T-cell (primary cell): ENCODE measurements around the gene PTGER2. TPM values are rescaled to one million over a fixed set of nuclear protein-coding genes. Genes with fewer than 3 reads are reported as not detected.
A peak's percentile ranks its signal among the peaks of the same experiment; 100 is the strongest.

Source experiments
- ATAC-seq, 4 experiments: fragments of 200-7000 bp in 3 of 4; fragments of 150-1000 bp in 1 of 4; cut with Tn5 transposase; replicated peaks in 1 of 4; 1 replicate in 3 of 4; 2 replicates in 1 of 4; pipeline ENCODE4 v1.10.0; 2021; ENCODE audit warnings: moderate library complexity in 3 of 4, mild to moderate bottlenecking in 2 of 4, moderate number of reproducible peaks in 1 of 4
- CTCF ChIA-PET, 2 donors: fragments of 300-600 bp; sonication (Branson Sonifier 250); formaldehyde crosslinking; loops; one replicate each; lab custom pipeline; 2022; ENCODE audit warnings: antibody characterized with exemption in 2 of 2; lab: Charles Lee
- POLR2A ChIA-PET, 2 donors: fragments of 300-600 bp; sonication (Branson Sonifier 250); formaldehyde crosslinking; loops; one replicate each; lab custom pipeline; 2022; ENCODE audit warnings: antibody characterized with exemption in 2 of 2; lab: Charles Lee
- DNase-seq, 35 experiments: peaks; one replicate each; pipeline versions ENCODE4 v3.0.0 to v3.0.0-alpha.2; 2013 to 2023
- H3K27ac ChIP-seq: one replicate; pipeline ENCODE4 v1.5.1; 2013; ENCODE audit warnings: low read length
- H3K27me3 ChIP-seq, 2 experiments: replicated peaks in 1 of 2; 1 replicate in 1 of 2; 2 replicates in 1 of 2; pipeline versions ENCODE4 v1.6.1 to v1.7.0; 2013; ENCODE audit warnings: low read length in 1 of 2, mixed read lengths in 1 of 2; ENCODE audit not compliant: control insufficient read depth in 2 of 2, insufficient read depth in 2 of 2; ENCODE audit errors: extremely low read depth in 1 of 2
- H3K36me3 ChIP-seq, 2 donors: 1 replicate in 1 of 2; 2 replicates in 1 of 2; pipeline versions ENCODE4 v1.6.1 to v1.7.0; 2013; ENCODE audit warnings: low read length in 1 of 2; ENCODE audit not compliant: control insufficient read depth in 2 of 2, insufficient read depth in 1 of 2; ENCODE audit errors: extremely low read depth in 1 of 2
- H3K4me1 ChIP-seq, 2 experiments: 1 replicate in 1 of 2; 2 replicates in 1 of 2; pipeline versions ENCODE4 v1.6.1 to v1.7.0; 2013; ENCODE audit warnings: low read length in 2 of 2, mixed read lengths in 1 of 2; ENCODE audit not compliant: insufficient read depth in 2 of 2, control insufficient read depth in 1 of 2; ENCODE audit errors: extremely low read depth in 1 of 2
- H3K4me3 ChIP-seq, 2 donors: 1 replicate in 1 of 2; 2 replicates in 1 of 2; pipeline versions ENCODE4 v1.5.1 to v1.7.0; 2013; ENCODE audit warnings: mild to moderate bottlenecking in 2 of 2, low read length in 1 of 2, moderate library complexity in 1 of 2; ENCODE audit not compliant: control insufficient read depth in 1 of 2; ENCODE audit errors: extremely low read depth in 1 of 2
- H3K9me3 ChIP-seq: 2 replicates; pipeline ENCODE4 v1.7.0; 2013
- H3K27ac Mint-ChIP-seq, 2 donors: one replicate each; pipeline ENCODE4 v1.8.0; 2020 to 2021; ENCODE audit warnings: mild to moderate bottlenecking in 2 of 2, mixed read lengths in 2 of 2
- H3K27me3 Mint-ChIP-seq, 2 donors: one replicate each; pipeline ENCODE4 v1.8.0; 2021 to 2022; ENCODE audit warnings: mixed read lengths in 2 of 2
- H3K36me3 Mint-ChIP-seq: one replicate; pipeline ENCODE4 v1.8.0; 2021; ENCODE audit warnings: mixed read lengths
- H3K4me1 Mint-ChIP-seq, 3 donors: one replicate each; pipeline ENCODE4 v1.8.0; 2020 to 2022; ENCODE audit warnings: mixed read lengths in 3 of 3, mild to moderate bottlenecking in 1 of 3
- H3K4me3 Mint-ChIP-seq, 3 donors: one replicate each; pipeline ENCODE4 v1.8.0; 2020 to 2022; ENCODE audit warnings: mild to moderate bottlenecking in 3 of 3, mixed read lengths in 3 of 3, moderate library complexity in 3 of 3
- H3K9me3 Mint-ChIP-seq, 3 donors: one replicate each; pipeline ENCODE4 v1.8.0; 2020 to 2022; ENCODE audit warnings: mixed read lengths in 3 of 3
- WGBS: methylation state at CpG from one replicate; pipeline ENCODE4 v1.1.5; 2013; ENCODE audit warnings: missing lambda C conversion rate; ENCODE audit not compliant: insufficient coverage; 5-methylcytosine and 5-hydroxymethylcytosine counted together
- total RNA-seq, 35 experiments: library from RNA in 6 of 35; stranded (reverse) in 6 of 35; fragments of 120-200 nt in 1 of 35; gene quantifications; one replicate each; pipeline versions ENCODE4 v1.2.1 to v1.2.4 and lab custom pipeline; 2013 to 2026

PTGER2 gene
- total RNA-seq, 5 donors from 2014 or later (not counting 1 experiment from before 2014, with no cell fraction given): 38.8 to 68.0 (median 54.7) TPM

GRCh38 chr14:52268279-52269061, 45.6 kb upstream of the PTGER2 start:
- peaks cover 9 to 52% of the 10 kb centered on the region in 2 experiments for H3K4me1 ChIP-seq
- DNase-seq: peak in 11 of 35 experiments; percentile 4 to 42 (median 18)
- H3K27ac Mint-ChIP-seq: peak overlapping the region; percentile 48 to 75
- WGBS: 1% methylated on average over 44 of the region's 54 CpGs
- ATAC-seq: peak; percentile 44 to 61 (median 54)
- no peaks in the 10 kb centered on the region for H3K36me3 Mint-ChIP-seq
- no peaks in the 10 kb centered on the region for H3K9me3 Mint-ChIP-seq
- H3K4me3 ChIP-seq: peak overlapping the region; percentile 60 to 61
- H3K36me3 ChIP-seq: no peaks in the 10 kb centered on the region
- peaks cover 43 to 73% (median 55%) of the 10 kb centered on the region in 3 donors for H3K4me1 Mint-ChIP-seq
- H3K27me3 ChIP-seq: peaks cover 13 to 26% of the 10 kb centered on the region in 2 experiments
- H3K27ac ChIP-seq: no peak overlapping the region
- ChIA-PET POLR2A (no interaction called here), CTCF (interaction anchor here in 1 of 2 donors (1.0 kb wide), 1 partner anchor 274 kb away, joined by 3 read pairs; no protein-coding TSS in a partner anchor)
- H3K27me3 Mint-ChIP-seq: peaks cover 27 to 30% of the 10 kb centered on the region in 2 donors
- no peaks in the 10 kb centered on the region for H3K9me3 ChIP-seq
- H3K4me3 Mint-ChIP-seq: peak overlapping the region; percentile 91 to 93 (median 93)

GRCh38 chr14:52269100-52269499, 45.0 kb upstream of the PTGER2 start:
- Histone ChIP-seq H3K36me3 (no peaks in the 10 kb centered on the region), H3K4me3 (peak overlapping the region; percentile 60 to 61), H3K4me1 (peaks cover 9 to 52% of the 10 kb centered on the region in 2 experiments), H3K27me3 (peaks cover 13 to 26% of the 10 kb centered on the region in 2 experiments), H3K9me3 (no peaks in the 10 kb centered on the region), H3K27ac (no peak overlapping the region)
- peak overlapping the region; percentile 91 to 93 (median 93) for H3K4me3 Mint-ChIP-seq
- no peaks in the 10 kb centered on the region for H3K9me3 Mint-ChIP-seq
- ATAC-seq (no peak), DNase-seq (peak in 1 of 35 experiments; percentile 15)
- peaks cover 27 to 30% of the 10 kb centered on the region in 2 donors for H3K27me3 Mint-ChIP-seq
- ChIA-PET CTCF (interaction anchor here in 1 of 2 donors (1.0 to 1.1 kb wide), 2 partner anchors 31 to 274 kb away, joined by 3 to 6 read pairs; no protein-coding TSS in a partner anchor), POLR2A (interaction anchor here in 1 of 2 donors (0.6 kb wide), 1 partner anchor 170 kb away, joined by 3 read pairs; no protein-coding TSS in a partner anchor)
- no peaks in the 10 kb centered on the region for H3K36me3 Mint-ChIP-seq
- 39% methylated on average over 15 of the region's 17 CpGs for WGBS
- peaks cover 43 to 76% (median 55%) of the 10 kb centered on the region in 3 donors for H3K4me1 Mint-ChIP-seq
- peak overlapping the region in 1 of 2 donors; percentile 32 for H3K27ac Mint-ChIP-seq

- no peak for ATAC-seq
- Histone ChIP-seq H3K36me3 (no peaks in the 10 kb centered on the region), H3K9me3 (no peaks in the 10 kb centered on the region), H3K4me1 (peaks cover 9 to 54% of the 10 kb centered on the region in 2 experiments), H3K27ac (no peak overlapping the region), H3K27me3 (peaks cover 13 to 26% of the 10 kb centered on the region in 2 experiments), H3K4me3 (peak overlapping the region in 1 of 2 donors; percentile 61)
- peak overlapping the region; percentile 47 to 93 (median 93) for H3K4me3 Mint-ChIP-seq
- 63% methylated on average over 8 of the region's 8 CpGs for WGBS
- H3K4me1 Mint-ChIP-seq: peaks cover 42 to 76% (median 53%) of the 10 kb centered on the region in 3 donors
- H3K27me3 Mint-ChIP-seq: peaks cover 27 to 30% of the 10 kb centered on the region in 2 donors
- DNase-seq: no peak
- H3K36me3 Mint-ChIP-seq: no peaks in the 10 kb centered on the region
- H3K9me3 Mint-ChIP-seq: no peaks in the 10 kb centered on the region
- POLR2A ChIA-PET: interaction anchor here (0.6 to 0.7 kb wide), 2 partner anchors 12 to 171 kb away, joined by 3 to 7 read pairs; no protein-coding TSS in a partner anchor
- CTCF ChIA-PET: interaction anchor here (0.6 to 1.1 kb wide), 4 partner anchors 22 to 274 kb away, joined by 3 to 6 read pairs (median 4); no protein-coding TSS in a partner anchor
- H3K27ac Mint-ChIP-seq: no peak overlapping the region
Measured at GRCh38 chr14:52269982-52270381, 44.1 kb upstream of the PTGER2 start.

- no peak for DNase-seq
- no peaks in the 10 kb centered on the region for H3K9me3 ChIP-seq
- Mint-ChIP-seq H3K27ac (no peak overlapping the region), H3K36me3 (no peaks in the 10 kb centered on the region), H3K27me3 (peaks cover 26 to 27% of the 10 kb centered on the region in 2 donors), H3K4me1 (peaks cover 26 to 60% (median 38%) of the 10 kb centered on the region in 3 donors), H3K4me3 (no peak overlapping the region), H3K9me3 (no peaks in the 10 kb centered on the region)
- H3K4me1 ChIP-seq: peaks cover 4 to 39% of the 10 kb centered on the region in 2 experiments
- no peak overlapping the region for H3K27ac ChIP-seq
- no CpG with 5 or more reads among the region's 1 CpG for WGBS
- POLR2A ChIA-PET: no interaction called here
- no peak overlapping the region for H3K4me3 ChIP-seq
- H3K36me3 ChIP-seq: no peaks in the 10 kb centered on the region
- ATAC-seq: no peak
- CTCF ChIA-PET: interaction anchor here in 1 of 2 donors (2.2 kb wide), 1 partner anchor 96 kb away, joined by 6 read pairs; no protein-coding TSS in a partner anchor
- H3K27me3 ChIP-seq: peaks cover 13 to 26% of the 10 kb centered on the region in 2 experiments
Measured at GRCh38 chr14:52271538-52271937, 42.6 kb upstream of the PTGER2 start.

- peaks cover 21 to 22% of the 10 kb centered on the region in 2 donors for H3K27me3 Mint-ChIP-seq
- 86% methylated on average over 2 of the region's 3 CpGs for WGBS
- ChIA-PET CTCF (interaction anchor here (0.9 to 2.2 kb wide), 3 partner anchors 96 to 276 kb away, joined by 3 to 6 read pairs (median 3); no protein-coding TSS in a partner anchor), POLR2A (no interaction called here)
- Histone ChIP-seq H3K4me3 (no peak overlapping the region), H3K4me1 (peaks cover under 1 to 31% of the 10 kb centered on the region in 2 experiments), H3K27ac (no peak overlapping the region), H3K36me3 (peaks cover 0 to under 1% of the 10 kb centered on the region in 2 donors), H3K27me3 (peaks cover 9 to 20% of the 10 kb centered on the region in 2 experiments), H3K9me3 (no peaks in the 10 kb centered on the region)
- H3K27ac Mint-ChIP-seq: peak overlapping the region; percentile 14 to 65
- peak overlapping the region in 2 of 3 donors; percentile 13 to 42 for H3K4me3 Mint-ChIP-seq
- ATAC-seq (peak in 2 of 4 experiments; percentile 42 to 43), DNase-seq (peak in 10 of 35 experiments; percentile 6 to 69 (median 20))
- H3K36me3 Mint-ChIP-seq: peaks cover 5% of the 10 kb centered on the region
- no peaks in the 10 kb centered on the region for H3K9me3 Mint-ChIP-seq
- peaks cover 18 to 52% (median 30%) of the 10 kb centered on the region in 3 donors for H3K4me1 Mint-ChIP-seq
Measured at GRCh38 chr14:52272375-52272774, 41.7 kb upstream of the PTGER2 start.

GRCh38 chr14:52275372-52275771, 38.7 kb upstream of the PTGER2 start:
- no peak overlapping the region for H3K27ac ChIP-seq
- H3K9me3 Mint-ChIP-seq: no peaks in the 10 kb centered on the region
- ChIA-PET CTCF (interaction anchor here in 1 of 2 donors (0.9 kb wide), 1 partner anchor 306 kb away, joined by 3 read pairs; no protein-coding TSS in a partner anchor), POLR2A (no interaction called here)
- H3K27me3 Mint-ChIP-seq: peaks cover 4% of the 10 kb centered on the region in 2 donors
- H3K27me3 ChIP-seq: no peaks in the 10 kb centered on the region
- no peak overlapping the region for H3K4me3 ChIP-seq
- H3K36me3 Mint-ChIP-seq: peaks cover 13% of the 10 kb centered on the region
- H3K9me3 ChIP-seq: no peaks in the 10 kb centered on the region
- H3K4me1 Mint-ChIP-seq: peaks cover 6 to 40% (median 11%) of the 10 kb centered on the region in 3 donors
- no peak for ATAC-seq
- H3K27ac Mint-ChIP-seq: no peak overlapping the region
- H3K36me3 ChIP-seq: peaks cover 0 to 4% of the 10 kb centered on the region in 2 donors
- no peak for DNase-seq
- no CpG with 5 or more reads among the region's 3 CpGs for WGBS
- no peak overlapping the region for H3K4me3 Mint-ChIP-seq
- peaks cover 0 to 12% of the 10 kb centered on the region in 2 experiments for H3K4me1 ChIP-seq
